ENCODE measurements around the gene OPRM1.

DNA sequence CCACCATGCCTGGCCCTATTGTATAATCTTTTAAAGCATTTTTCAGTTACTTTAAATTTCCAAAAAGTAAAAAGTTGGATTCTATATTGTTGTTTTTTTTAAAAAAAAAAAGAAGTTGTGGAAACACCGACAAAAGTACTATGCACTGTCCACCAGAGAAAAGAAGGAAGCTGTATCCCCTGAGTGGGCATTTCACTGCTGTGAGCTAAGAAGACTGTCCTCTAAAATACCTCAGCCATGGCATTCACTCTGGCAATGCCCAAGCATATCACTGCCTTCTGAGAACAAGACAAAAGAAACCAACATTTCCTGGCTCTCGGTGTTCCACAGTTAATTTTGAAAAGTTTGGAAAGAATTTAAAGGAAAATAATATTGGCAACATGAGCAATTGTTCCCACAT, 199.8 kb downstream of the OPRM1 start:
- TF ChIP-seq, protein P1, sequence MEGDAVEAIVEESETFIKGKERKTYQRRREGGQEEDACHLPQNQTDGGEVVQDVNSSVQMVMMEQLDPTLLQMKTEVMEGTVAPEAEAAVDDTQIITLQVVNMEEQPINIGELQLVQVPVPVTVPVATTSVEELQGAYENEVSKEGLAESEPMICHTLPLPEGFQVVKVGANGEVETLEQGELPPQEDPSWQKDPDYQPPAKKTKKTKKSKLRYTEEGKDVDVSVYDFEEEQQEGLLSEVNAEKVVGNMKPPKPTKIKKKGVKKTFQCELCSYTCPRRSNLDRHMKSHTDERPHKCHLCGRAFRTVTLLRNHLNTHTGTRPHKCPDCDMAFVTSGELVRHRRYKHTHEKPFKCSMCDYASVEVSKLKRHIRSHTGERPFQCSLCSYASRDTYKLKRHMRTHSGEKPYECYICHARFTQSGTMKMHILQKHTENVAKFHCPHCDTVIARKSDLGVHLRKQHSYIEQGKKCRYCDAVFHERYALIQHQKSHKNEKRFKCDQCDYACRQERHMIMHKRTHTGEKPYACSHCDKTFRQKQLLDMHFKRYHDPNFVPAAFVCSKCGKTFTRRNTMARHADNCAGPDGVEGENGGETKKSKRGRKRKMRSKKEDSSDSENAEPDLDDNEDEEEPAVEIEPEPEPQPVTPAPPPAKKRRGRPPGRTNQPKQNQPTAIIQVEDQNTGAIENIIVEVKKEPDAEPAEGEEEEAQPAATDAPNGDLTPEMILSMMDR (IDR thresholded peaks at IDR 0.05): no peak
- no peak for TF ChIP-seq POLR2A (IDR thresholded peaks at IDR 0.05)
- TF ChIP-seq EP300 (IDR thresholded peaks at IDR 0.05): no peak

Data from ovary (tissue), 3 donors.